Heart right ventricle (tissue), 16 donors: Measurements from ENCODE around the gene KCNS1. TPM values are rescaled to one million over a fixed set of nuclear protein-coding genes. Genes with fewer than 3 reads are reported as not detected.

ENCODE experiments used
- ATAC-seq, 8 donors: fragments of 200-7000 bp; cut with Tn5 transposase; one replicate each; pipeline ENCODE4 v1.9.1; 2020; ENCODE audit warnings: mild to moderate bottlenecking in 8 of 8, moderate library complexity in 8 of 8, moderate number of reproducible peaks in 1 of 8
- DNase-seq, 2 donors: peaks; one replicate each; pipeline ENCODE4 v3.0.0-alpha.2; 2020
- H3K27ac ChIP-seq, 10 donors: fragments of 200-600 bp; sonication (generic) in 2 of 10; one replicate each; pipeline versions ENCODE4 v1.5.0 to v1.8.0; 2020 to 2022; ENCODE audit warnings: mild to moderate bottlenecking in 3 of 10
- H3K27me3 ChIP-seq, 7 donors: fragments of 200-600 bp; one replicate each; pipeline ENCODE4 v1.8.0; 2021 to 2022; ENCODE audit warnings: mild to moderate bottlenecking in 2 of 7
- H3K36me3 ChIP-seq, 9 donors: fragments of 200-600 bp; sonication (generic) in 1 of 9; one replicate each; pipeline versions ENCODE4 v1.5.0 to v1.8.0; 2020 to 2022; ENCODE audit warnings: mild to moderate bottlenecking in 2 of 9
- H3K4me1 ChIP-seq, 9 donors: fragments of 200-600 bp; sonication (generic) in 1 of 9; one replicate each; pipeline versions ENCODE4 v1.5.0 to v1.8.0; 2020 to 2022; ENCODE audit warnings: mild to moderate bottlenecking in 4 of 9
- H3K4me3 ChIP-seq, 10 donors: fragments of 200-600 bp; sonication (generic) in 2 of 10; one replicate each; pipeline versions ENCODE4 v1.5.0 to v1.8.0; 2020 to 2022; ENCODE audit warnings: mild to moderate bottlenecking in 7 of 10, moderate library complexity in 2 of 10
- H3K9me3 ChIP-seq, 11 donors: fragments of 200-600 bp in 10 of 11; sonication (generic) in 2 of 11; one replicate each; pipeline versions ENCODE4 v1.5.0 to v1.8.0; 2013 to 2022; ENCODE audit warnings: mild to moderate bottlenecking in 2 of 11, control low read depth in 1 of 11, moderate library complexity in 1 of 11
- CTCF ChIP-seq, 9 donors: fragments of 200-600 bp; sonication (generic) in 2 of 9; IDR thresholded peaks; one replicate each; pipeline versions ENCODE4 v1.5.0 to v1.8.0; 2021 to 2022; ENCODE audit warnings: antibody characterized with exemption in 9 of 9, mild to moderate bottlenecking in 5 of 9, moderate library complexity in 1 of 9
- WGBS, 2 donors: extraction: QIAGEN DNeasy Blood & Tissue Kit; methylation state at CpG; one replicate each; pipeline ENCODE4 v1.1.7; 2013; ENCODE audit warnings: inconsistent platforms in 1 of 2; 5-methylcytosine and 5-hydroxymethylcytosine counted together
- intact Hi-C, 10 donors: fragments of 100-400 bp; cut with DNase I; formaldehyde crosslinking; loops; one replicate each; pipeline versions ENCODE4 v1.11.1 to v1.14.2; 2022
- polyA plus RNA-seq, 2 donors: library from polyadenylated mRNA; stranded (reverse); fragments of 200-250 nt; gene quantifications; one replicate each; pipeline ENCODE4 v1.2.3, GENCODE V29; 2013
- total RNA-seq, 10 donors: library from RNA; stranded (reverse); fragmentation: NEBNext Ultra II Directional in 3 of 10; extraction: Animal tissue kit (Norgen Biotek cat#: 25700) in 3 of 10; gene quantifications; one replicate each; pipeline versions ENCODE4 v1.2.1 to v1.2.4, GENCODE V29; 2021 to 2023
- donor health status: Arrhythmogenic right ventricular cardiomyopathy.
- donor health status: ischemic (EF 13 %, LVEDD 7.1; RV severe dilation, severe dysfunction).
- donor health status: healthy with polysubstance abuse.
- donor health status: DM: no; HTN: yes; CAD: no.
- donor health status: DM: no; HTN: no; CAD: no.
- donor health status: ischemic (EF 25% LVEDD 6.9; RV normal size, moderate dysfunction).
- donor health status: ischemic (EF 25% LVEDD 5.7; RV mildly dilated, moderate dysfunction).
- donor health status: healthy.
- donor health status: DM: yes; HTN: yes; CAD: no.
- donor health status: Ischemic cardiomyopathy.
- donor health status: ischemic (EF 35%, LVEDD 5.7; RV mildly dilated, moderate dysfunction).
- donor health status: nonischemic (EF 11% LVEDD 7.7; RV severe dilation, severe dysfunction).
- donor health status: DM: yes; HTN: yes; CAD: no.
- donor health status: PGD.
- donor health status: ischemic (EF 29% LVEDD 5.4; RV normal size, mild dysfunction).
- donor health status: nonischemic (EF 23%, LVEDD 6.1; RV moderate dilation, normal function).

Gene KCNS1
- total and polyA plus RNA-seq, 12 donors, result 0.04 to 0.09 TPM; not detected in 10

- ATAC-seq (no peak), DNase-seq (no peak)
- no peak overlapping the region for H3K27ac ChIP-seq
- TF ChIP-seq CTCF (IDR thresholded peaks at IDR 0.05), result no peak
- H3K36me3 ChIP-seq, result no peaks in the 10 kb centered on the region
- H3K4me3 ChIP-seq, result no peak overlapping the region
- intact Hi-C loops, result loop anchor here in 1 of 10 donors (5.0 kb wide), 1 partner anchor 598 kb away; the partner anchor contains the start of gene WFDC10B
- no peaks in the 10 kb centered on the region for H3K4me1 ChIP-seq
- 56 to 57% methylated on average over 8 of the region's 8 CpGs for WGBS, 2 donors
- peaks cover 0 to 47% (median 26%) of the 10 kb centered on the region in 7 donors for H3K27me3 ChIP-seq
- no peaks in the 10 kb centered on the region for H3K9me3 ChIP-seq
These were observed 8.7 kb upstream of the KCNS1 start for GRCh38 chr20:45109634-45110033.

GRCh38 chr20:45105317-45105716 is 4.4 kb upstream of the KCNS1 start:
- no peak for DNase-seq
- no peak for TF ChIP-seq CTCF (IDR thresholded peaks at IDR 0.05)
- ATAC-seq, result no peak
- no peak overlapping the region for H3K27ac ChIP-seq
- H3K36me3 ChIP-seq, result no peaks in the 10 kb centered on the region
- peaks cover 0 to 5% (median 0%) of the 10 kb centered on the region in 9 donors for H3K4me1 ChIP-seq
- peaks cover 0 to 64% (median 37%) of the 10 kb centered on the region in 7 donors for H3K27me3 ChIP-seq
- no peaks in the 10 kb centered on the region for H3K9me3 ChIP-seq
- intact Hi-C loops, result no loop called here
- WGBS, 2 donors, result 88 to 90% methylated on average over 2 of the region's 2 CpGs
- no peak overlapping the region for H3K4me3 ChIP-seq

- intact Hi-C loops, result no loop called here
- peaks cover 0 to 69% (median 42%) of the 10 kb centered on the region in 7 donors for H3K27me3 ChIP-seq
- DNase-seq (no peak), ATAC-seq (no peak)
- TF ChIP-seq CTCF (IDR thresholded peaks at IDR 0.05), result no peak
- H3K27ac ChIP-seq, result no peak overlapping the region
- no peak overlapping the region for H3K4me3 ChIP-seq
- H3K36me3 ChIP-seq, result no peaks in the 10 kb centered on the region
- H3K4me1 ChIP-seq, result peaks cover 0 to 5% (median 0%) of the 10 kb centered on the region in 9 donors
- WGBS, 2 donors, result 49 to 57% methylated on average over 5 of the region's 5 CpGs
- H3K9me3 ChIP-seq, result no peaks in the 10 kb centered on the region
These were observed 3.9 kb upstream of the KCNS1 start for GRCh38 chr20:45104786-45105185.

GRCh38 chr20:45103072-45103471 is 2.1 kb upstream of the KCNS1 start:
- WGBS, 2 donors, result 73 to 79% methylated on average over 2 of the region's 2 CpGs
- no peak for DNase-seq
- no peak overlapping the region for H3K4me3 ChIP-seq
- intact Hi-C loops, result no loop called here
- no peak for TF ChIP-seq CTCF (IDR thresholded peaks at IDR 0.05)
- ATAC-seq, result no peak
- no peaks in the 10 kb centered on the region for H3K9me3 ChIP-seq
- H3K4me1 ChIP-seq, result peaks cover 1 to 10% (median 2%) of the 10 kb centered on the region in 9 donors
- no peaks in the 10 kb centered on the region for H3K36me3 ChIP-seq
- peaks cover 0 to 81% (median 55%) of the 10 kb centered on the region in 7 donors for H3K27me3 ChIP-seq
- H3K27ac ChIP-seq, result no peak overlapping the region
